TTC549 (cell line): Measurements from ENCODE around the gene HELB.
"Not testable (repeated sequence)": the region's sequence is repeated elsewhere in the genome, so short reads cannot be mapped to it uniquely, and the experiment has no call there.

Experiments
- FAIRE-seq: peaks from 2 replicates; lab custom pipeline; 2012; peaks lifted over from hg19 to GRCh38; lab: Jason Lieb, UNC

HELB gene

GRCh38 chr12:66303316-66303804 lies 1.1 kb downstream of the HELB start:
- not testable (repeated sequence) for FAIRE-seq

GRCh38 chr12:66304296-66304900 lies 2.1 kb downstream of the HELB start:
- FAIRE-seq: no peak

- FAIRE-seq: no peak
Measured at GRCh38 chr12:66309606-66310005, 7.3 kb downstream of the HELB start.

DNA sequence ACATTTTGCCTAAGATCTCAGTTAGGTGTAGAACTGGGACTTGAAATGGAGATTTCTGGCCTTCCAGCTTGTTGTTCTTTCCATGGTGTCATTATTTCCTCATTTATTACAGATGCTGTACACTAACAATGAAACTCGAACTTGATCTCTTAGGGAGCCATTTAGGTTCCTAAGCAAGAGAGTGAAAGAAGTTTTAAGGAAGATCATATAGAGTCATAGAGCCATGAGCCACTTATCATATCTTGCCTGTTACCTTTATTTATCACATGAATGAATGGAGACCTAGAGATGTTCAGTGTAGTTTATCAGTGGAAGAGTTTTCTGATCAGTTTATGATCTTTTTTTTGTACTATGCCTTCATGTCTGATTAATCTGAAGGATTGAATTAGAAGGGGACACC lies 9.9 kb downstream of the HELB start:
- no peak for FAIRE-seq

- FAIRE-seq: no peak
Measured at GRCh38 chr12:66314278-66314677, 12.0 kb downstream of the HELB start.

- FAIRE-seq: no peak
Measured at GRCh38 chr12:66319266-66319954, 17.1 kb downstream of the HELB start.

- FAIRE-seq: no peak
Measured at GRCh38 chr12:66320996-66321395, 18.7 kb downstream of the HELB start.

DNA sequence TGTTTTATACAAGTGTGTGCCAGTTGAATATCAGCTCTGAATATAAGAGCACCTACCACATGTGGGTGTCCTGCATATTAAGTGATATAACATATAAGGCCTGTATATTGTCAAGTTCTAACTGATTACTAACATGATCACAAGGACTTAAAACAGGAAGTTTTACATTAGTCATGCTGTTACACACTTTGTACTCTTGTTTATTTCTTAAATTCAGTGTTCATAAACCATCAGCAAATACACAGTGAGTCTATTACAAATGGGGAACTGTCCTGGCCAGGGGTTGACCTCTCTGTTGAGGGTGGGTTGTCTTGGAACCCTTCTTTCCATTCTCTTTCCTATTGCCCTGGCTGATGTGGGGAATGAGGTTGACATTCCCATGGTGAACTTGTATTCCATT lies 19.1 kb downstream of the HELB start:
- no peak for FAIRE-seq

DNA sequence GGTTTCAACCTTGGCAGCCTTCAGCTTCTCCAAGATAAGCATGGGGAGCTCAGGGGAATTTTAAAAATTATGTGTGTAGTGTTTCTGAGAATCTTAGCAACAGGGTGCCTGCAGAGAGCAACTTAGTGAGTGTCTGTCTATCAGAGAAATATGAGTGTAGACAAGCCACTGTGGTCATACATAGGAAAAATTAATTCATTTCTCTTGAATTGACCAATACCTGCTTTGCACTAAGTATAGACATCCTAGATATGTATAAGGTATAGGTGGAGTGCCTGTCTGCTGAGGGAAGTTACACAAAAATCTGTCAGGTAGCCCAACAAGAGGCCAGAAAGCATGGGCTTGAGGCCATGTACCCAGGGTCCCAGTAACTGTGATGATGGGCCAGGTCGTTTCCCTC lies 20.7 kb downstream of the HELB start:
- FAIRE-seq: no peak

GRCh38 chr12:66329941-66330340 lies 27.6 kb downstream of the HELB start:
- FAIRE-seq: no peak

DNA sequence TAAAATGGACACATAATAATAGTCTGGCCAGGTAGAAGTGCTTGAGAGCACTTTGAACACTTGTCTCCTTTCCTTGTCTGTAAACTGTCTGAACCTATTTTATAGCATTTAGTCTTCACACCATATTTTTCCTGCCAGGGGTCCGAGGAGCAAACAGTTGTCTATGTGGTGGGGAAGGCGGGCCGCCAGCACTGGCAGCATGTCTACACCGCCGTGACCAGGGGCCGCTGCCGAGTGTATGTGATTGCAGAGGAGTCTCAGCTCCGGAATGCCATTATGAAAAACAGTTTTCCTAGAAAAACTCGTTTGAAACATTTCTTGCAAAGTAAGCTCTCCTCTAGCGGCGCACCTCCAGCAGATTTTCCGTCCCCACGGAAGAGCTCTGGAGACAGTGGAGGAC lies 28.7 kb downstream of the HELB start:
- FAIRE-seq: no peak

GRCh38 chr12:66331814-66332213 lies 29.5 kb downstream of the HELB start:
- no peak for FAIRE-seq

GRCh38 chr12:66335746-66336145 lies 33.5 kb downstream of the HELB start:
- FAIRE-seq: no peak

DNA sequence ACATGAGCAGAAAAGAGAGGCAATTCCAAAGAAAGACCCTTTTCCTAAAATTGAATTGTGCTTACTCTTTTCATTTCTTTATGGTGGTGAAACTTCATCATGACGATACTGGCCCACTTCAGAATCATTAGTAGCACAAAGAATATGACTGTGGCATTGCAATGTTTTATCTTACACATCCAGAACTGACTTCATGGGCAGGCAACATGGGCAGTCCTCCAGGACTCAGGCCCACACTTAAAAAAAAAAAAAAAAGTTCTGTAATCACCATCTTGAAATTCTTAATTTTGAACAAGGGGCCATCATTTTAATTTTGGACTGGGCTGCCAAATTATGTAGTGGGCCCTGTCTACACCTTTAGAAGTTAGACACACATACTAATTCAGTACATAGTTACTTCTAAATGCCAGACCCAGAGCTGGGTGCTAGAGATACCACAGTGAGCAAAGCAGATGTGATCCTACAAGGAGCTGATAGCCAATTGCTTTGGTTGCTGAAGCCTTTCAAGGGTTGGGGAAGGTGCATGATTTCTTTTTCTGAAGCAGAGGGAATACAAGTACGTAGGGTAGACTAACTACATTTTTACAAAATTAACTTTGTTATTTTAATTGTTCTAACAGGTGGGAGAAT lies 35.2 kb downstream of the HELB start:
- no peak for FAIRE-seq

GRCh38 chr12:66340131-66340530 lies 37.8 kb downstream of the HELB start:
- FAIRE-seq: no peak

DNA sequence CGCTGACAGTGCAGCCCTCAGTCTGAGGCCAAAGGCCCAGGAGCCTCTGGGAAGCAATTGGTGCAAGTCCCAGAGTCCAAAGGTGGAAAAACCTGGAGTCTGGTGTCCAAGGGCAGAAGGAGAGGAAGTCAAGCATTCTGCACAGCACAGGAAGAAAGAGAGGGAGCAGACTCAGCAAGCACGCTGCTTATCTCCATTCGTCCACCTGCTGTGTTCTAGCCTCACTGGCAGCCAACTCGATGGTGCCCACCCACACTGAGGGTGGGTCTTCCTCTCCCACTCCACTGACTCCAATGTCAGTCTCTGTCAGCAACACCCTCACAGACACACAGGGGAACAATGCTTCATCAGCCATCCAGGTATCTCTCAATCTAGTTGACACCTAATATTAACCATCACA lies 38.8 kb downstream of the HELB start:
- FAIRE-seq: no peak

- FAIRE-seq: no peak
Measured at GRCh38 chr12:66345212-66345611, 42.9 kb downstream of the HELB start.

DNA sequence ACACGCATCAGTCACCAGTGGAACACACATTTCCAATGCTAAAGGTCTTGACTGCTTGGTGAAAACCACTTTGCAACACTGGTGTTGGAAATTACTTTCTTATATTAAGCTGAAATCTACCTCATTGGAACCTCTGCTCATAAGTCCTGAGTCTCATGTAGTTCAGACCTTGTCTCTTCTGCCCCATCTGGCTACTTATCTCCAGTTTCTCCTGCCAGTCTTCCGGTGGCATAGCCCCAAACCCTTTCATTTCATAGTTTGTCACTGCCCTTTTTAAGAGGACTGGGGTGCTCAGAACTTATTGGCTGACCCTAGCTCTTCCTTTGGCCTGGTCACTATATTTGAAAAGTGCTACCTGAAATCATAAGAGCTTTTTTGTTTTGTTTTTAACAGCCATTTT lies 43.7 kb downstream of the HELB start:
- FAIRE-seq: no peak

DNA sequence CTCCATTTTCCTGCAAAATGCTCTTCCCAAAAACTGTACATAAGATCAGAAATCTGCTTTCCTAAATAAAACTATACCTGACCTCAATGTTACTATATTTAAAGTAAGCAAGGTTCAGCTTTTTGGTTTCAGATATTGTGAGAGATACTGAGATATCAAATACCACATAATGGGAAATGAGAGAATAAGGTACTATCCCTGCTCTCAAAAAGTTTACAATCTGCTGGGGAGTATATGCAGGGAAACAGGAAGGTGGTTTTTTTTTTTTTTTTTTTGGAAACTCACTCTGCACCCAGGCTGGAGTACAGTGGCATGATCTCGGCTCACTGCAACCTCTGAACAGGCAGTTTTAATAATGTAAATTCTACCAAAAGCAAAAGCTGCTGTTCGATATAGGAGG lies 49.0 kb downstream of the HELB start:
- FAIRE-seq: no peak

- no peak for FAIRE-seq
Measured at GRCh38 chr12:66352197-66352596, 49.9 kb downstream of the HELB start.

- no peak for FAIRE-seq
Measured at GRCh38 chr12:66352899-66353298, 50.6 kb downstream of the HELB start.

DNA sequence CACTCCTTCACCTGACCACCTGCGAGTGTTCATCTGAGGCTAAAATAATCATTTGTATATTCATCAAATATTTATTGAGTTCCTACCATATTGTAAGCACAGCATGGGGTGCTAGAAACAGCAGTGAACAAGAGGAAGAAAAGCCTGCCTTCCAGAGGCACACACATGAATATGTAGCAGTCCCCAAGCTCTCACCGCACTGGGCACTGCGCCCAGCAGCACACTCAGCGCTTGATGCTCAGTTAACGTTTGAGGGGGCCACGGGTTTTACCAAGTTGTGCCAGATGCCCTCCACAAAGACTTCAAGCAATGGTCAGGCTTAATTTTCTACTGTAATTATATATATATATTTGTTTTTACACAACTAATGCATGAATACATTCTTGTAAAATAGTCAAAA lies 52.0 kb downstream of the HELB start:
- FAIRE-seq: no peak

DNA sequence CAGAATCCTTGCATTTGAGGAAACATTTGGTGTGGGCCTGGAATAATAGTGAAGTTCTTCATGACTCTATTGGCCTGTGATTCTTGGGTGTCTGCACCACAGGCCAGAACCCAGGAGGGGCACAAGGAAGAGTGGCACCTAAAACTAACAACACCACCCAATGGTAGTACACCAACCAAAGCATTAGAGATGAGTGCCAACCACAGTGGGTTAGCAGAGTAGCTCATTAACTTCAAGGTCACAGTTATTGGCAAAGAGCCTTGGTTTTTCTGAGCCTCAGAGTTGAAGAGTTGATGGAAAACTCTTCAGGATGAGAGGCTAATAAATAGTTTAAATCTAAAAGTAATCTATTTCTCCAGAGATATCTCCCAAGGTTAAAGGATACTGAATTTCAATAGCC lies 57.0 kb downstream of the HELB start:
- no peak for FAIRE-seq

DNA sequence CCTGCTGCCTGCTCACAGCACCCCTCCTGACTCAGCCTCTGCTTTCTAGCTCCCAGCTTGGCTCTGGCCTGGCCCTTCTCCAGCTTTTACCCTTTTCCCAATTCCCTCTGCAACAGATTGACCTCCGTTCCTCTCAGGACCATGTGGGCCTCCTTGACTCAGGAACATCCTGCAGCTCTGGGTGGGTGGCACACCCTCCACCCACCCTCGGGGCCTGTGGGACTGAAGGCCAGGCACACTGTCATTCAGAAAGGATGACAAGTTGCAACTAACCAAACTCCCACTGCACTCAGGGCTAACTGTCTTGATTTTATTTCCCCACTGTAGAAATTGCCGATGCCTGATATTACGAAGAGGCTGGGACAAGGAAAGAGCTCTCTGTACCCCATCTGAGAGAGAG lies 59.4 kb downstream of the HELB start:
- FAIRE-seq: no peak
